ENCODE results near the gene ZNRD2.

The ZNRD2 gene

GRCh38 chr11:65571940-65572339, 1.7 kb downstream of the ZNRD2 start:
- ATAC-seq (ENCODE audit: low read depth) (no peak; the same call in 2 of the 3 replicates), DNase-seq (ENCODE audit: low spot score) (peak; percentile 52)
- peak overlapping the region; percentile 78 for H3K4me3 ChIP-seq (ENCODE audit: severe bottlenecking)
- no peaks in the 10 kb centered on the region for H3K9me3 ChIP-seq (ENCODE audit: severe bottlenecking)
- H3K27me3 ChIP-seq (ENCODE audit: insufficient read depth, poor library complexity, severe bottlenecking), result no peaks in the 10 kb centered on the region
- peaks cover 10% of the 10 kb centered on the region for H3K36me3 ChIP-seq (ENCODE audit: low read depth)
- H3K4me1 ChIP-seq (ENCODE audit: insufficient read depth, poor library complexity, severe bottlenecking), result peaks cover 14% of the 10 kb centered on the region
- peak; percentile 72 for TF ChIP-seq CTCF (IDR thresholded peaks at IDR 0.05; ENCODE audit: poor library complexity, severe bottlenecking)
- H3K27ac ChIP-seq (ENCODE audit: poor library complexity, severe bottlenecking), result peak overlapping the region; percentile 86

- peak; percentile 87 for DNase-seq (ENCODE audit: low spot score)
- TF ChIP-seq CTCF (IDR thresholded peaks at IDR 0.05; ENCODE audit: poor library complexity, severe bottlenecking), result peak; percentile 4
- H3K4me3 ChIP-seq (ENCODE audit: severe bottlenecking), result peak within 1 kb of the TSS; percentile 78
- H3K27me3 ChIP-seq (ENCODE audit: insufficient read depth, poor library complexity, severe bottlenecking), result no peaks in the 10 kb centered on the region
- peaks cover 10% of the 10 kb centered on the region for H3K36me3 ChIP-seq (ENCODE audit: low read depth)
- ATAC-seq (ENCODE audit: low read depth), result peak; percentile 13; the same call in 1 of the 3 replicates
- peaks cover 19% of the 10 kb centered on the region for H3K4me1 ChIP-seq (ENCODE audit: insufficient read depth, poor library complexity, severe bottlenecking)
- H3K27ac ChIP-seq (ENCODE audit: poor library complexity, severe bottlenecking), result peak within 1 kb of the TSS; percentile 86
- no peaks in the 10 kb centered on the region for H3K9me3 ChIP-seq (ENCODE audit: severe bottlenecking)
Measured at GRCh38 chr11:65572356-65573051, 2.2 kb downstream of the ZNRD2 start, which contains the start of gene FAM89B. Gene FAM89B (plus strand): TSS chr11:65572538. CDS start chr11:65572670, 132 bp downstream.

- peak overlapping the region; percentile 78 for H3K4me3 ChIP-seq (ENCODE audit: severe bottlenecking)
- peak overlapping the region; percentile 86 for H3K27ac ChIP-seq (ENCODE audit: poor library complexity, severe bottlenecking)
- TF ChIP-seq CTCF (IDR thresholded peaks at IDR 0.05; ENCODE audit: poor library complexity, severe bottlenecking), result no peak
- no peak for ATAC-seq (ENCODE audit: low read depth)
- no peaks in the 10 kb centered on the region for H3K9me3 ChIP-seq (ENCODE audit: severe bottlenecking)
- DNase-seq (ENCODE audit: low spot score), result peak; percentile 58
- H3K27me3 ChIP-seq (ENCODE audit: insufficient read depth, poor library complexity, severe bottlenecking), result no peaks in the 10 kb centered on the region
- H3K36me3 ChIP-seq (ENCODE audit: low read depth), result peaks cover 17% of the 10 kb centered on the region
- H3K4me1 ChIP-seq (ENCODE audit: insufficient read depth, poor library complexity, severe bottlenecking), result peaks cover 20% of the 10 kb centered on the region
Measured at GRCh38 chr11:65573391-65574079, 3.3 kb downstream of the ZNRD2 start.

GRCh38 chr11:65574109-65574810, 4.0 kb downstream of the ZNRD2 start:
- H3K27me3 ChIP-seq (ENCODE audit: insufficient read depth, poor library complexity, severe bottlenecking), result no peaks in the 10 kb centered on the region
- TF ChIP-seq CTCF (IDR thresholded peaks at IDR 0.05; ENCODE audit: poor library complexity, severe bottlenecking), result peak; percentile 97
- H3K4me1 ChIP-seq (ENCODE audit: insufficient read depth, poor library complexity, severe bottlenecking), result peaks cover 16% of the 10 kb centered on the region
- peak; percentile 27 for ATAC-seq (ENCODE audit: low read depth)
- H3K4me3 ChIP-seq (ENCODE audit: severe bottlenecking), result peak overlapping the region; percentile 22
- H3K9me3 ChIP-seq (ENCODE audit: severe bottlenecking), result no peaks in the 10 kb centered on the region
- peak overlapping the region; percentile 86 for H3K27ac ChIP-seq (ENCODE audit: poor library complexity, severe bottlenecking)
- H3K36me3 ChIP-seq (ENCODE audit: low read depth), result peaks cover 16% of the 10 kb centered on the region
- DNase-seq (ENCODE audit: low spot score), result peak; percentile 95
